PC-3 (cell line): ENCODE measurements around the gene LDLRAP1. TPM values are rescaled to one million over a fixed set of nuclear protein-coding genes. Genes with fewer than 3 reads are reported as not detected.

Experiments used
- ATAC-seq: fragments of 200-7000 bp; cut with Tn5 transposase; 2 replicates; pipeline ENCODE4 v1.9.1; 2020; ENCODE audit warnings: mild to moderate bottlenecking, moderate library complexity
- BruUV-seq: library from RNA; stranded (reverse); fragments of 400-500 nt; replicated peaks from 2 replicates; lab custom pipeline; 2021; lab: Mats Ljungman, UMichigan
- CTCF ChIA-PET: fragments of 300-600 bp; sonication (Branson Sonifier 250); formaldehyde crosslinking; loops from one replicate; lab custom pipeline; 2022; ENCODE audit warnings: antibody characterized with exemption; lab: Charles Lee
- POLR2A ChIA-PET: fragments of 300-600 bp; sonication (Branson Sonifier 250); formaldehyde crosslinking; loops from one replicate; lab custom pipeline; 2022; ENCODE audit warnings: antibody characterized with exemption; ENCODE audit not compliant: unreplicated experiment; lab: Charles Lee
- DNase-seq: peaks from one replicate; pipeline ENCODE4 v3.0.0-alpha.2; 2015
- H2AFZ ChIP-seq: fragments of 300-600 bp; sonication (generic); 2 replicates; pipeline ENCODE4 v1.6.0; 2016; ENCODE audit warnings: antibody characterized with exemption, low read length
- H3F3A ChIP-seq: fragments of 300-600 bp; sonication (generic); one replicate; pipeline ENCODE4 v1.6.0; 2017; ENCODE audit warnings: antibody characterized with exemption, low read length, control low read depth, mild to moderate bottlenecking; ENCODE audit not compliant: unreplicated experiment
- H3K27ac ChIP-seq: fragments of 300-600 bp; sonication (generic); 2 replicates; pipeline ENCODE4 v1.5.1; 2016; ENCODE audit warnings: mild to moderate bottlenecking, low read length
- H3K27me3 ChIP-seq: fragments of 300-600 bp; sonication (generic); 2 replicates; pipeline ENCODE4 v1.6.1; 2016; ENCODE audit warnings: low read length, mixed read lengths
- H3K36me3 ChIP-seq: fragments of 300-600 bp; sonication (generic); 2 replicates; pipeline ENCODE4 v1.6.1; 2016; ENCODE audit warnings: low read depth, mixed run types, low read length, mixed read lengths
- H3K4me1 ChIP-seq: fragments of 300-600 bp; sonication (generic); 2 replicates; pipeline ENCODE4 v1.5.1; 2016; ENCODE audit warnings: low read length; ENCODE audit not compliant: insufficient read depth
- H3K4me2 ChIP-seq: fragments of 300-600 bp; sonication (generic); 2 replicates; pipeline ENCODE4 v1.6.0; 2016; ENCODE audit warnings: low read length
- H3K4me3 ChIP-seq: fragments of 300-600 bp; sonication (generic); 2 replicates; pipeline ENCODE4 v1.5.1; 2016; ENCODE audit warnings: mild to moderate bottlenecking, low read length, mixed read lengths
- H3K79me2 ChIP-seq: fragments of 300-600 bp; sonication (generic); 2 replicates; pipeline ENCODE4 v1.6.1; 2017; ENCODE audit warnings: low read length, mixed read lengths
- H3K9ac ChIP-seq: fragments of 300-600 bp; sonication (generic); 2 replicates; pipeline ENCODE4 v1.6.0; 2016; ENCODE audit warnings: mild to moderate bottlenecking, low read length
- H3K9me2 ChIP-seq: fragments of 300-600 bp; sonication (generic); replicated peaks from 2 replicates; pipeline ENCODE4 v1.6.1; 2016; ENCODE audit warnings: mixed run types, low read length, mixed read lengths
- H3K9me3 ChIP-seq: fragments of 300-600 bp; sonication (generic); 2 replicates; pipeline ENCODE4 v1.6.1; 2016; ENCODE audit warnings: low read length, mixed read lengths
- H4K20me1 ChIP-seq: fragments of 300-600 bp; sonication (generic); 2 replicates; pipeline ENCODE4 v1.6.1; 2016; ENCODE audit warnings: low read length, mixed read lengths
- CTCF ChIP-seq: fragments of 300-600 bp; sonication (generic); conservative IDR thresholded peaks from 2 replicates; pipeline ENCODE4 v1.5.1; 2017; ENCODE audit warnings: antibody characterized with exemption, low read depth, mild to moderate bottlenecking, low read length
- EZH2 ChIP-seq: fragments of 300-600 bp; sonication (generic); IDR thresholded peaks from one replicate; pipeline ENCODE4 v1.6.1; 2017; ENCODE audit warnings: antibody characterized with exemption, mild to moderate bottlenecking, low read length; ENCODE audit not compliant: unreplicated experiment
- EZH2phosphoT487 ChIP-seq: fragments of 300-600 bp; sonication (generic); IDR thresholded peaks from 2 replicates; pipeline ENCODE4 v1.6.1; 2018; ENCODE audit warnings: mild to moderate bottlenecking, antibody characterized with exemption, low read length, borderline replicate concordance
- intact Hi-C: fragments of 100-400 bp; cut with micrococcal nuclease; formaldehyde crosslinking; loops from 2 replicates; pipeline ENCODE4 v1.9.0; 2023
- total RNA-seq: library from RNA; depleted of rRNA; stranded (reverse); fragments of >200 nt; gene quantifications from 2 replicates; pipeline ENCODE4 v1.2.3, GENCODE V29; 2014

The LDLRAP1 gene
- total RNA-seq, 1 experiment from 2014 or later = 26.5 TPM

- Histone ChIP-seq H3K9me2 (no peaks in the 10 kb centered on the region), H3K9me3 (no peaks in the 10 kb centered on the region), H3K9ac (no peak overlapping the region), H3F3A (no peaks in the 10 kb centered on the region), H3K27ac (no peak overlapping the region), H3K79me2 (no peaks in the 10 kb centered on the region), H3K27me3 (no peaks in the 10 kb centered on the region), H4K20me1 (no peaks in the 10 kb centered on the region), H3K36me3 (no peaks in the 10 kb centered on the region), H3K4me3 (no peak overlapping the region), H3K4me2 (peak overlapping the region; percentile 26), H2AFZ (0 out of 2 replicates have a peak overlapping the region, but pooled peaks have one; percentile 24), H3K4me1 (peaks cover 31% of the 10 kb centered on the region)
- BruUV-seq = no TSS peak
- intact Hi-C loops = no loop called here
- CTCF ChIA-PET = interaction anchor here (0.6 to 1.2 kb wide), 4 partner anchors 17 to 117 kb away, joined by 3 to 10 read pairs (median 4); partner anchors contain the start of gene LDLRAP1
- POLR2A ChIA-PET = interaction anchor here (0.5 kb wide), 1 partner anchor 292 kb away, joined by 4 read pairs; no protein-coding TSS in a partner anchor
- TF ChIP-seq EZH2phosphoT487 (no peak), CTCF (peak; percentile 66)
- ATAC-seq (peak; percentile 19; the same call in 1 of the 2 replicates), DNase-seq (peak; percentile 64)
Measured at GRCh38 chr1:25572708-25573590, 29.5 kb downstream of the LDLRAP1 start.

GRCh38 chr1:25573591-25573930, 30.2 kb downstream of the LDLRAP1 start:
- DNase-seq (peak; percentile 22), ATAC-seq (no peak)
- H3K4me1 ChIP-seq = peaks cover 24% of the 10 kb centered on the region
- no peak overlapping the region for H3K27ac ChIP-seq
- POLR2A ChIA-PET = no interaction called here
- no peak for TF ChIP-seq EZH2phosphoT487
- TF ChIP-seq EZH2 = no peak
- no peak for TF ChIP-seq CTCF
- H2AFZ ChIP-seq = 0 out of 2 replicates have a peak overlapping the region, but pooled peaks have one; percentile 24
- no peaks in the 10 kb centered on the region for H3K79me2 ChIP-seq
- H3F3A ChIP-seq = no peaks in the 10 kb centered on the region
- H3K27me3 ChIP-seq = no peaks in the 10 kb centered on the region
- intact Hi-C loops = no loop called here
- H3K4me3 ChIP-seq = no peak overlapping the region
- H3K9me3 ChIP-seq = no peaks in the 10 kb centered on the region
- CTCF ChIA-PET = interaction anchor here (1.2 kb wide), 1 partner anchor 18 kb away, joined by 3 read pairs; no protein-coding TSS in a partner anchor
- no TSS peak for BruUV-seq
- no peaks in the 10 kb centered on the region for H3K9me2 ChIP-seq
- no peaks in the 10 kb centered on the region for H4K20me1 ChIP-seq
- peak overlapping the region; percentile 26 for H3K4me2 ChIP-seq
- H3K9ac ChIP-seq = no peak overlapping the region
- H3K36me3 ChIP-seq = no peaks in the 10 kb centered on the region

GRCh38 chr1:25573961-25574360, 30.6 kb downstream of the LDLRAP1 start:
- no peak overlapping the region for H3K4me2 ChIP-seq
- no peaks in the 10 kb centered on the region for H3K27me3 ChIP-seq
- peaks cover 20% of the 10 kb centered on the region for H3K4me1 ChIP-seq
- ATAC-seq = no peak
- H4K20me1 ChIP-seq = no peaks in the 10 kb centered on the region
- no peak overlapping the region for H3K4me3 ChIP-seq
- POLR2A ChIA-PET = no interaction called here
- CTCF ChIA-PET = interaction anchor here (1.2 kb wide), 1 partner anchor 18 kb away, joined by 3 read pairs; no protein-coding TSS in a partner anchor
- no peak overlapping the region for H3K27ac ChIP-seq
- no peak for DNase-seq
- H3K9me3 ChIP-seq = no peaks in the 10 kb centered on the region
- BruUV-seq = no TSS peak
- H3K9ac ChIP-seq = no peak overlapping the region
- H2AFZ ChIP-seq = no peak overlapping the region
- intact Hi-C loops = no loop called here
- no peaks in the 10 kb centered on the region for H3K36me3 ChIP-seq
- no peaks in the 10 kb centered on the region for H3K9me2 ChIP-seq
- TF ChIP-seq CTCF (no peak), EZH2phosphoT487 (no peak), EZH2 (no peak)
- H3K79me2 ChIP-seq = no peaks in the 10 kb centered on the region
- no peaks in the 10 kb centered on the region for H3F3A ChIP-seq
